Gastroesophageal sphincter (tissue), 3 donors: ENCODE data around the gene STAM.

Experiments used
- CTCF ChIP-seq, 4 experiments: fragments of 200-600 bp in 2 of 4; fragments of 450-650 bp in 2 of 4; sonication (generic) in 1 of 4; IDR thresholded peaks; one replicate each; pipeline ENCODE4 v1.5.1; 2017 to 2019; ENCODE audit warnings: antibody characterized with exemption in 4 of 4, mild to moderate bottlenecking in 2 of 4, moderate library complexity in 2 of 4
- EP300 ChIP-seq: sonication (generic); formaldehyde crosslinking; IDR thresholded peaks from one replicate; pipeline ENCODE4 v1.6.1; 2017; ENCODE audit warnings: antibody characterized with exemption, mild to moderate bottlenecking
- POLR2A ChIP-seq, 2 donors: fragments of 450-650 bp; IDR thresholded peaks; one replicate each; pipeline ENCODE4 v1.6.1; 2017; ENCODE audit warnings: antibody characterized with exemption in 2 of 2, mild to moderate bottlenecking in 2 of 2, moderate library complexity in 1 of 2

DNA sequence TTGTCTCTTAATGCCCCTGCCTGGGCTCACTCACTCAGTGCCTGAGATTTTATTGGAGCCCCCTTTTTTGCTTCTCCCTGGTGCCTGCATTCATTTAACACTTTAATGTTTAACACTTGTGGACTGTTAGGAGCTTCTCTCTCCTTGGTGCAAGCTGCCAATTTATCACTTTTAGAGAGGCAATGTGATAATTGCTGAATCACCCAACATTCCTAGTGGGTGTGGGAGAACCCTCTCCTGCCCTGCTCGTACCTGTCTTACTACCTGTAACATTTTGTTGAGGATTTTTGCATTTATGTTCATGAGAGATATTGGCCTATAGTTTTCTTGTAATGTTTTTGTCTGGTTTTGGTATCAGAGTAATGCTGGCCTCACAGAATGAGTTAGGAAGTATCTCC lies 13.2 kb downstream of the STAM start:
- TF ChIP-seq CTCF (IDR thresholded peaks at IDR 0.05) (no peak), EP300 (no peak), POLR2A (IDR thresholded peaks at IDR 0.05) (no peak)
